Neural progenitor cell (in vitro differentiated cells): ENCODE results near the gene NCAPD3.

Experiments used
- CTCF ChIP-seq: fragments of 200-600 bp; sonication (generic); IDR thresholded peaks from 2 replicates; pipeline ENCODE4 v1.5.1; 2017; ENCODE audit warnings: antibody characterized with exemption, mild to moderate bottlenecking
- EZH2 ChIP-seq: fragments of 200-600 bp; sonication (generic); IDR thresholded peaks from 2 replicates; pipeline ENCODE4 v1.6.1; 2017; ENCODE audit warnings: antibody characterized with exemption, mild to moderate bottlenecking, moderate library complexity

- no peak for TF ChIP-seq EZH2
- TF ChIP-seq CTCF, result no peak
Measured at GRCh38 chr11:134170919-134171281, 52.9 kb downstream of the NCAPD3 start.
